ENCODE data around the gene KLK8. TPM values are rescaled to one million over a fixed set of nuclear protein-coding genes. Genes with fewer than 3 reads are reported as not detected.
A peak's percentile ranks its signal among the peaks of the same experiment; 100 is the strongest.

KLK8 gene
- total RNA-seq, 1 experiment from 2014 or later = 128 TPM

DNA sequence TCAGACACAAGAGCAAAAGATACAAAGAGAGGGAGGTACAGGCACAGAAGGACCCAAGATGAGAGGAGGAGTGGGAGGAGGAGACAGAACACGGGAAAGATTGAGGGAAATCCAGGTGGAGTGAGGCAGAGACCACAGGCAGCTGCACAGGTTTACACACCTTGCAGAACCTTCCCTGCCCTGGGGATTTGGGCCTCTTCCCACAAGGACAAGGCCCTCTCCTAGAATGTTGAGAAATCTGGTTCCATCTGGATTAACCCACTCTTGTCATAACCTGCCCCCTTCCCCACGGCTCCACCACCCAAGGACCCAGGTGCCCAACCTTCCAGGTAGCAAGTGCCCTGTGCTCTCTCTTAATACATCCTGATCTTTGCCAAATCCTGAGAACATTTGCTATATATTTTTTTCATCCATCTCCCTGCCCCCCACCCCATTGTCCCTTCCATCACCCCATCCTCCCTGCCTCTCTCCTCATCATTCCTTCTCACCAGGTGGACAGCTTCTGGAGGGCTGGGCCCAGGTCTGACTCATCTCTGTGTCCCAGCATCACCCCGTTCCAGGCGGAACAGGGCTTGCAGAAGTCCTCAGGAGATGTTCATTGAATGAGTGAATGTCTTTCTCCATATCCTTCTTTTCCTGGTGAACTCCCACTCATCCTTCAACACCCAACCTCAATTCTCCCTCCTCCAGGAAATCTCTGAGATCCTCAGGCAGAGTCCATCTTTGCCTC, 8.8 kb upstream of the KLK8 start:
- no TSS peak for BruUV-seq (replicated peaks)
- H4K20me1 ChIP-seq (ENCODE audit: insufficient read depth) = no peaks in the 10 kb centered on the region
- no peaks in the 10 kb centered on the region for H3K27me3 ChIP-seq (ENCODE audit: insufficient read depth, low read depth)
- no peaks in the 10 kb centered on the region for H3K36me3 ChIP-seq (ENCODE audit: low read depth)
- DNase-seq = peak; percentile 50 to 60
- peaks cover 19% of the 10 kb centered on the region; the same call in 1 of the 2 replicates for H3F3A ChIP-seq (ENCODE audit: insufficient read depth, low read depth)
- TF ChIP-seq, protein P1, sequence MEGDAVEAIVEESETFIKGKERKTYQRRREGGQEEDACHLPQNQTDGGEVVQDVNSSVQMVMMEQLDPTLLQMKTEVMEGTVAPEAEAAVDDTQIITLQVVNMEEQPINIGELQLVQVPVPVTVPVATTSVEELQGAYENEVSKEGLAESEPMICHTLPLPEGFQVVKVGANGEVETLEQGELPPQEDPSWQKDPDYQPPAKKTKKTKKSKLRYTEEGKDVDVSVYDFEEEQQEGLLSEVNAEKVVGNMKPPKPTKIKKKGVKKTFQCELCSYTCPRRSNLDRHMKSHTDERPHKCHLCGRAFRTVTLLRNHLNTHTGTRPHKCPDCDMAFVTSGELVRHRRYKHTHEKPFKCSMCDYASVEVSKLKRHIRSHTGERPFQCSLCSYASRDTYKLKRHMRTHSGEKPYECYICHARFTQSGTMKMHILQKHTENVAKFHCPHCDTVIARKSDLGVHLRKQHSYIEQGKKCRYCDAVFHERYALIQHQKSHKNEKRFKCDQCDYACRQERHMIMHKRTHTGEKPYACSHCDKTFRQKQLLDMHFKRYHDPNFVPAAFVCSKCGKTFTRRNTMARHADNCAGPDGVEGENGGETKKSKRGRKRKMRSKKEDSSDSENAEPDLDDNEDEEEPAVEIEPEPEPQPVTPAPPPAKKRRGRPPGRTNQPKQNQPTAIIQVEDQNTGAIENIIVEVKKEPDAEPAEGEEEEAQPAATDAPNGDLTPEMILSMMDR (conservative IDR thresholded peaks at IDR 0.05) = no peak
- TF ChIP-seq EZH2 (IDR thresholded peaks at IDR 0.05; ENCODE audit: low read depth) = no peak
- CTCF ChIA-PET = interaction anchor here (0.6 kb wide), 1 partner anchor 9 kb away, joined by 3 read pairs; the partner anchor contains the start of gene KLK8
- POLR2A ChIA-PET (ENCODE audit: unreplicated experiment) = interaction anchor here (0.5 to 0.9 kb wide), 2 partner anchors 11 to 26 kb away, joined by 4 read pairs; partner anchors contain the start of gene KLK7
- no peaks in the 10 kb centered on the region for H3K9me2 ChIP-seq (ENCODE audit: insufficient read depth)
- H3K4me1 ChIP-seq (replicated peaks; ENCODE audit: insufficient read depth) = peaks cover 19% of the 10 kb centered on the region
- H3K79me2 ChIP-seq (ENCODE audit: low read depth) = no peaks in the 10 kb centered on the region
- H3K27ac ChIP-seq = no peak overlapping the region
- H3K4me2 ChIP-seq = no peak overlapping the region
- H3K9me3 ChIP-seq (ENCODE audit: insufficient read depth, low read depth) = no peaks in the 10 kb centered on the region
- H2AFZ ChIP-seq = no peak overlapping the region
- no peak overlapping the region for H3K4me3 ChIP-seq
- intact Hi-C loops (cut with micrococcal nuclease; ENCODE audit: unreplicated experiment) = loop anchor here (10.0 kb wide), 2 partner anchors 205 to 305 kb away; no protein-coding TSS in a partner anchor

GRCh38 chr19:51009061-51009891, 7.9 kb upstream of the KLK8 start:
- ChIA-PET POLR2A (ENCODE audit: unreplicated experiment) (interaction anchor here (0.9 kb wide), 1 partner anchor 25 kb away, joined by 4 read pairs; the partner anchor contains the start of gene KLK7), CTCF (no interaction called here)
- no peaks in the 10 kb centered on the region for H3K9me3 ChIP-seq (ENCODE audit: insufficient read depth, low read depth)
- H4K20me1 ChIP-seq (ENCODE audit: insufficient read depth) = no peaks in the 10 kb centered on the region
- H3K27ac ChIP-seq = no peak overlapping the region
- peak in 1 of 2 experiments; percentile 26 for DNase-seq
- intact Hi-C loops (cut with micrococcal nuclease; ENCODE audit: unreplicated experiment) = no loop called here
- H3K4me1 ChIP-seq (replicated peaks; ENCODE audit: insufficient read depth) = peaks cover 19% of the 10 kb centered on the region
- no peaks in the 10 kb centered on the region for H3K79me2 ChIP-seq (ENCODE audit: low read depth)
- H3K4me2 ChIP-seq = no peak overlapping the region
- no peak for TF ChIP-seq EZH2 (IDR thresholded peaks at IDR 0.05; ENCODE audit: low read depth)
- TF ChIP-seq, protein P1 (conservative IDR thresholded peaks at IDR 0.05) = no peak
- H2AFZ ChIP-seq = no peak overlapping the region
- no peaks in the 10 kb centered on the region for H3K36me3 ChIP-seq (ENCODE audit: low read depth)
- H3K9me2 ChIP-seq (ENCODE audit: insufficient read depth) = no peaks in the 10 kb centered on the region
- no TSS peak for BruUV-seq (replicated peaks)
- H3K4me3 ChIP-seq = no peak overlapping the region
- H3K27me3 ChIP-seq (ENCODE audit: insufficient read depth, low read depth) = no peaks in the 10 kb centered on the region
- H3F3A ChIP-seq (ENCODE audit: insufficient read depth, low read depth) = peaks cover 19% of the 10 kb centered on the region; the same call in 1 of the 2 replicates

- intact Hi-C loops (cut with micrococcal nuclease; ENCODE audit: unreplicated experiment) = no loop called here
- DNase-seq = no peak
- CTCF ChIA-PET = interaction anchor here (0.6 to 0.7 kb wide), 2 partner anchors 10 to 87 kb away, joined by 4 to 19 read pairs; no protein-coding TSS in a partner anchor
- Histone ChIP-seq H4K20me1 (ENCODE audit: insufficient read depth) (no peaks in the 10 kb centered on the region), H3F3A (ENCODE audit: insufficient read depth, low read depth) (peaks cover 23% of the 10 kb centered on the region; the same call in 1 of the 2 replicates), H3K4me2 (no peak overlapping the region), H3K36me3 (ENCODE audit: low read depth) (no peaks in the 10 kb centered on the region), H3K27me3 (ENCODE audit: insufficient read depth, low read depth) (no peaks in the 10 kb centered on the region), H3K27ac (no peak overlapping the region), H3K4me3 (no peak overlapping the region), H3K79me2 (ENCODE audit: low read depth) (no peaks in the 10 kb centered on the region), H2AFZ (no peak overlapping the region), H3K4me1 (replicated peaks; ENCODE audit: insufficient read depth) (peaks cover 19% of the 10 kb centered on the region), H3K9me3 (ENCODE audit: insufficient read depth, low read depth) (no peaks in the 10 kb centered on the region), H3K9me2 (ENCODE audit: insufficient read depth) (no peaks in the 10 kb centered on the region)
- TF ChIP-seq EZH2 (IDR thresholded peaks at IDR 0.05; ENCODE audit: low read depth) = no peak
- TF ChIP-seq, protein P1 (conservative IDR thresholded peaks at IDR 0.05) = no peak
- POLR2A ChIA-PET (ENCODE audit: unreplicated experiment) = no interaction called here
- BruUV-seq (replicated peaks) = no TSS peak
These were observed 6.1 kb upstream of the KLK8 start for GRCh38 chr19:51007488-51007887.
